NCI-H2029 (cell line): Measurements from ENCODE around the gene KLHL3.
A peak's percentile ranks its signal among the peaks of the same experiment; 100 is the strongest.

Experiments used
- DNase-seq: peaks from one replicate; lab custom pipeline; 2025; lab: John Stamatoyannopoulos, UW

Gene KLHL3

GRCh38 chr5:137630972-137631370, 104.9 kb downstream of the KLHL3 start:
- DNase-seq, result no peak

DNA sequence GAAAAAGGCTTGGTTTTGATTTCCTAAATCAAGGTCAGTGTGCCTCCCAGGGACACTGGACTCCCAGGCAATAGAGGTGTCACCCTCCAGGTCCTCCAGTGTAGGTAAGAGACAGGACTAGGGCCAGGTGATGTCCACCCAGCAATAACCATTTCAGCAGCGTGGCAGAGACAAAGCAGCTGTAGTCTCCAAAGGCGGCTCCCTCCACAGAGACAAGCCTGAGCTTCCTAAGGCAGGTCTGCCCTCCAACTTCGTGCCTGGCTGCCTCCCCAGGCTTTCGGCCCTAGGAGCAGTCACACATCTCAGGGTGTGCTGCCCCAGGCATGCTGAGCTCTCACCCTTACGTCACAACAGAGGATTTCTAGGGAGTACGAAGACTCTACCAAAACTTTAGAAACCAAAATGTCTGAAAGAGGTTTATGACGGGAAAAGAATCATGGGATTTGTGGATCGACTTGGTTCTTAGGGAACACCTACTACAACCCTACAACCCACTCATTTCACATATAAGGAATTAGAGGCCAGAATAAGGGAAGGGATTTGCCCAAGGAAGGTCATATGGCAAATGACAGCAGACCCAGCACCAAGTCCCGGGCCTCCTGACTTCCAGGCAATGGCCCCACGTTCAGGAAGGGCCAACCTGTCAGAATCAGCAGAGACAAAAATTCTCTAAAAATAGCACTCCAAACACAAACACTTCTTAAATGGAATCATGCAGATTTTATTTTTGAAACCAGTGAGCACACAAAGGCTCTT, 105.5 kb downstream of the KLHL3 start:
- DNase-seq, result no peak

DNA sequence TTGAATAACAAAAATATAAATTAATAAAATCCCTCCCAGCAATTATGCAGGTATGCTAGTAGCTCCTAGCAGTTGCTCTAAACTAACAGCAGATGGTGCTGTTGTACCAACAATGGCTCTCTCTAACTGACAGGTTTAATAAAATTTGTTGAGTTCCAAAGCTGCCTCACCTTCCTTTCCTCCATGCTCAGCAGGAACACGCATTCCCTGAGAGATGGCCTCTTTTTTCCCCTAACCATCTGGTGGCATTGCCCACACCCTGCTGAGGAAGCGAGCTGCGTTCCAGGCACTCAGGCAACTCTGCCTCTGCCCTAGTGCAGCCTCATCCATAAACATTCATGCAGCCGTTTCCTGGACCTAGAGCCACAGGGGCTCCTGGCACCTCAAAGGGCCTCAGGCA, 106.2 kb downstream of the KLHL3 start:
- DNase-seq, result peak; percentile 43

- DNase-seq, result no peak
Observed at GRCh38 chr5:137627706-137628105, 108.2 kb downstream of the KLHL3 start.

DNA sequence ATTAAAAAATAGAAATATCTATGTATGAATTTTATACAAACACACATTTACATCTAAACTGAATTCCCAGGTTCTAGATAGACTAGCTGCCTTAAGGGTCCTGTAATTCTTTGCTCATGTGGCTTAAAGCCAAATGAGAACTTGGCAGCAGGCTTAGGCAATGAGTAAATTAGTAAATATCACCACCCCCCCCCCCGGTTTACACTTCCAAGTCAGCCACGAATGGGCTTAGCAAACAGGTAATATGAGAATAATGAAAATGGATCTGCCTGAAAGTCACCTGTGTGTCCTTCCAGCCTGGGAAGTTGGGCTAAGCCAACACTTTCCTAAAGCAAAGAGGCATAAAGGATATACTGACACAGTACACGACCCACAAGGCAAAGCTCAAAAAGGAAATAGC, 108.6 kb downstream of the KLHL3 start:
- DNase-seq, result peak; percentile 89

DNA sequence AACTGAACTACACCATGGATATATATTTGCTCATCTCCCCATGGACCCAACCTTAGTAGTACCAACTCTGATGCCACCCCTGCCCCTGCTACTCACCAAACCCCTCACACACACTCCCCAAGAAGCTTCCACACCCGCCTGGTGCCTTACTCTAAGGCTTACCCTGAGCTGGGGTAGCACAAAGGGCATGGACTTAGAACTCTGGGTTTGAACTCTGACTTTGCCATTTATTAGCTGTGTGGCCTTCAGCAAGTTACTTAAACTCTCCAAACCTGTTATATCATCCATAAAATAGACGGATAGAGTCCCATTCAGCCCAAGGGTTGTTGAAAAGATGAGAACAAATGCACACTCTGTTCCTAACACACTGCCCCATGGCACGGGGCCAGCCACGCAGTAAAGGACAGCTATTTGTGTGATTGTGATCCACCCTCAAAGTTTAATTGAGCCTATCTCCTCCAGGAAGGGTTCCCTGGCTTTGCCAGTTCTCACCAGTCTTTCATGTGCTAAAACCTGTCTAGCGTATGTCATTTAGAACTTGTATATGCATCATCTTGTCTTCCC, 111.0 kb downstream of the KLHL3 start:
- DNase-seq, result no peak

- peak; percentile 80 for DNase-seq
Observed at GRCh38 chr5:137622850-137623249, 113.0 kb downstream of the KLHL3 start.

DNA sequence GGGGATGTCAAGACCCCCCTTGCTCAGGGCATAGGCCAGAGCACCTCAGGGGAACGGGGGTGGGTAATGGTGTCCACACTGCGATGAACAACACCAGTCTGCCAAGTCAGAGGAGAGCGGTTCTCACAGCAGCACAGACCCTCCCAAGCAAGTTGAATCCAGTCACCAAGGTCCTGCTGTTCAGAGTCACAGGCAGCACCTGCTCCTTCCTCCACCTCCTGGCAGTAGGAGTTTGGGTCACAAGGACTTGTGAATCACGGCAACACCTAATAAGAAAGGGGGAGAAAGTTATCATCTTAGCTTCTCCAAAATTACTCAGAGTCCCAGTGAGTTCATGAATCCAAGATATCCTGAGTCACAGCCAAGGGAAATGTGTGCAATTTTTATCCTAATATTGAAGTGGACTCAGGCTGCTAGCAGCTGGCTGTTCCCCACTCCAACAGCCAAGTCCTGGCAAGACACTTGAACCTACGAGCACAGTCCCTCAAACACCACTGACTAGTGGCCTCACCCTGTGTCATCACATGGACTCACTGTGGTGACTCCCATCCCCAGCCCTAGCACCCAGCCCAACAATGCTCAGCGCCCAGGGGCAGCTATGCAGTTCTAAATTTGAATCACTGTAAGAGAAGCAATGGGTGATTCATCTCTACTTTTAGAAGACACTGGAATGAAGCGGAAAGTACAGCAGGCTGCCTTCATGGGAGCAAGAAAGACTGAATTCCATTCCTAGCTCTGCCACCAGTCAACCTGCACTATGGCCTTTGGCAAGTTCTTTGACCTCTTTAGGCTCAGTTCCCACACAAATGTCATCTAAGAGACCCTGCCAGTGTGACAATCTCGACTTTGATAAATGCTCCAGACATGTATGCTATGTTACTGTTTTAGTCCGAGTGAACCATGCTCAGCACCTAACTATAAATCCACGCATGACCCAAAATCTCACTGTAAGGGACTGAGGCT, 113.7 kb downstream of the KLHL3 start:
- DNase-seq, result no peak

- no peak for DNase-seq
Observed at GRCh38 chr5:137621306-137621705, 114.6 kb downstream of the KLHL3 start.

GRCh38 chr5:137619191-137619870, 116.6 kb downstream of the KLHL3 start:
- DNase-seq, result peak; percentile 82

DNA sequence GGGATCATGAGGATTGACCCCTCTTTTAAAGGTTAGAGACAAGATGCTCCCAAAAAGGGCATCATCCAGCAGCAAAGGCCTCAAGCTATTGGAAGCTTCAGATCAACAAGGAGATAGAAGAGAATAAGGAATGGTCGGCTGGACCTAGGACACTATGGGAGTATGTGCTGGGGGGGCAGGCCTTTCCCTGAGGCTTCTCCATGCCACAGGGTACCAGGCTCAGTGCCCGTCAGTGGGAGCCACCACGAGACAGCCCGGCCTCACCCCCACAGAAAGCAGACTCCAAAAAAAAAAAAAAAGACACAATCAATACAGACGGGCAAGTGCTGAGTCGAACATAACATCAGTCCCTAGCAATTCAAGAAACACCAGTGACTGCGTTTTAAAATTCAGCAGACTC, 117.4 kb downstream of the KLHL3 start:
- no peak for DNase-seq

GRCh38 chr5:137617528-137618205, 118.2 kb downstream of the KLHL3 start:
- no peak for DNase-seq

DNA sequence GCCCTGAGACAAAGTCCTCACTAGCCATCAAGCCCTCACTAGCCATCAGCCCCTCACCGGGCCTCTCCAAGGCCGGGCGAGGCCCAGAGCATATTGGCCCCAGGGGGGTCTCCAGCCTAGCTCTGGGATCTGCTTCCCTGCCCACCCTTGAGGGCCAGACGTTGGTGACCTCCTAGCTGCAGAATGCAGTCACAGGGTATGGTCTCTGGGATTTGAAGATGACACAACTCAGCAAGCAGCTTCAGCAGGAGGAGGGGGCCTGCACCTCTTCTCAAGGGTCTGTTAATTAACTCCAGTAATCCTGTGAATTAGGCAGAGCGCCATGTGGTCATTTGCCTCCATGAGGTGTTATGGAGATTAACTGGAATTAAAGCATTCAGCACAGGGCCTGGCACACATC, 119.8 kb downstream of the KLHL3 start:
- DNase-seq, result no peak

- no peak for DNase-seq
Observed at GRCh38 chr5:137615171-137615775, 120.6 kb downstream of the KLHL3 start.

- no peak for DNase-seq
Observed at GRCh38 chr5:137613554-137614265, 122.2 kb downstream of the KLHL3 start.

- DNase-seq, result no peak
Observed at GRCh38 chr5:137612576-137612975, 123.3 kb downstream of the KLHL3 start.

DNA sequence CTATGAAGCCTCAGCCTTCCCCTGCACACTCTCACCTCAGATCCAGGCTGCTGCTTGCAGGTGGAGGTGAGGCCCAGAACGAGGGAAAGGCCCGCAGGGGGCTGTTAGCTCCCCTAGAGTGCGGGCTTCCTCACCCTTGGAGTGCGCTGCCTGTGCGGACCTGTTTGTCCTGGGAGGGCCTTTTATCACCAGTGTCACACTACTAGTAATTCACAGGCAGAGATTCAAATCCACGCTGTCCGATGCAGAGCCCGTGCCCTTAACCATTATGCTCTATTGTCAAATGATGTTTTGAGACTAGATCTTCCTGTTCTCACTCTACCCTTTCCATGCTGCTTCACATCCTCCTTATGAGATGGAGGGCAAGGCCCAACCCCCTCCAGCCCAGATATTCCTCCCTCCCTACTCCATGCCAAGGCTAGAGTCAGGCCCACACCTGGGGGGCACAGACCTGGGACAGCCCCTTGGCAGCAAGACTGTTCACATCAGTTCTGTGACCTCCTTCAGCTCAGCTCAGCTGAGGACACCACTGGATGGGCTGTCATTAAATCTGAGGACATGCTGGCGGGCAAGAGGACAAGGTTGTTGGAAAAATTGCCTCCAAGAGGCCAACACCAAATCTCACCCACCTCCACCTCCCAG, 124.0 kb downstream of the KLHL3 start:
- no peak for DNase-seq

- DNase-seq, result no peak
Observed at GRCh38 chr5:137611011-137611580, 124.8 kb downstream of the KLHL3 start.

DNA sequence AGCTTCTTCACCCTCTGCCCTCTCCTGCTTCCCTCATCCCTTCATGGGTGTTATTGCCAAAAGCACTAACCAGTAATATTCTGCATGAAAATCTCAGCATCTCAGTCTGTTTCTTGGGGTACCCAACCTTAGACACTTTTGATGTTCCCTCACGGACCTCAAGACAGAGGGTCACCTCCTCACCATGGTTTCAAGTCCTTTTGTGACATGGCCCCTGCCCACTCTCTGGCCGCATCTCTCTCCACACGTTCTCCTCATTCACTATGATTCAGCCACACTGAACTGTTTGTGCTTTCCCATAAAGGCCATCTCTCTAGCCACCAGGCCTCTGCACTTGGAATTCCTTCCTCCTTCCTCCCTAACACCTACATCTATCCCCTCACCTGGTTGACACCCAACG, 125.3 kb downstream of the KLHL3 start:
- no peak for DNase-seq

- no peak for DNase-seq
Observed at GRCh38 chr5:137609127-137609526, 126.8 kb downstream of the KLHL3 start.
